ENCODE results near the gene MGAT4B. TPM values are rescaled to one million over a fixed set of nuclear protein-coding genes. Genes with fewer than 3 reads are reported as not detected.

The MGAT4B gene
- total RNA-seq, 2 experiments from 2014 or later = 95.8 to 96.8 TPM

DNA sequence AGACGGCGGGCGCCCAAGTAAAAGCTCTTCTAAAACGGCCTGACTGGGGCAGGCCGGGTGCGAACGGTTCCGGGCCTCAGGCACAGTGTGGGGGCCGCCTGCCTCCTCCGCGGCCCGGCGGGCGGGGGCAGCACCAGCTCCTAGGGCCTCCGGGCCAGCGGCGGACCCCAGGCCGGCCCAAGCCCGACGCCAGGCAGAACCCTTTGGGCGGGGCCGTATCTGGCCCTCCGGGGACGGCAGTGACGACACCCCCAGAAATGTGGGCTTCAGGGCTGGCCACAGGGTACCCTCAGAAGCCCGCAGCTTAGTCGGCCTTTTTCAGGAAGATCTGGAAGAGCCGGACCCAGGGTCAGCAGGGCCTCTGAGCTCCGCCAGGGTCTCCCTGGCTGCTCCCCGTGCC, 8.9 kb downstream of the MGAT4B start:
- CTCF ChIA-PET = interaction anchor here (0.9 to 5.2 kb wide), 4 partner anchors 10 to 116 kb away, joined by 3 to 46 read pairs (median 3); partner anchors contain the start of gene CBY3
- no peak overlapping the region for H3K27ac Mint-ChIP-seq
- no peaks in the 10 kb centered on the region for H3K27me3 Mint-ChIP-seq
- H3K4me3 Mint-ChIP-seq = no peak overlapping the region
- intact Hi-C loops (cut with micrococcal nuclease) = loop anchor here (2.0 to 10.0 kb wide), 2 partner anchors 35 to 243 kb away; partner anchors contain the start of gene RUFY1
- POLR2A ChIA-PET = no interaction called here
- H3K4me1 Mint-ChIP-seq (ENCODE audit: low read depth) = peaks cover 32% of the 10 kb centered on the region
- H3K36me3 Mint-ChIP-seq = peaks cover 21% of the 10 kb centered on the region
- no peak for DNase-seq
- H3K9me3 Mint-ChIP-seq = no peaks in the 10 kb centered on the region

DNA sequence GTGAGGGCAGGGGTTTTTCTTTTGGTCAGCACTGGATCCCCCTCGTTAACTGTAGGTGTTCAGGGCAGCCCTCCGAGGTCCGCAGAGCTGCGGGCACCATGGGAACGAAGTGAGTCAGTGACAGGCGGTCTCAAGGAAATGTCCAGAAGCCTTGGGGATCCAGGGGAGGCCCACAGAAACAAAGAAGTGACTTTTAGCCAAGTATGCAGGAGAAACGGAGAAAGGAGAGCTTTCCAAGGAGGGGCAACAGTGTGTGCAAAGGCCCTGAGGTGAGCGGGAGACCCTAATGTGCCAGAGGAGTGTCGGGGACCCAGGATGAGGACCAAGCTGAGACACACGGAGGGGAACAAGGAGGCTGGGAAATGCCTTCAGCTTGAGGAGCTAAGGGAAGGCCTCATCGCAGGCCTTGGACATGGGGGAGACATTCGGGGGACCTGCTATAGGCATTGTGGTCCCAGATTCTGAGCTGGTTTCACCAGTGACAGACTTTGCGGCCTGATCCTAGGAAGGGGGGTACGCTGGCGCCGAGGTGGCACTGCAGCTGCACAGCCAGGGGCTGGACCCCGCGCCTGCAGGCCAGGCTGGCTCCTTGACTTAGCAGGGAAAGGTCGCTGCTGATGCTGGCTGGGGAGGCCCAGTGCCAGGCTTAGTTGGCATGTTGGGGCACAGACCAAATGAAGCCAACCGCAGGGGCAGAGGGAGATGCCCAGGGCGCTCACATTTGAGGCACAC, 9.6 kb downstream of the MGAT4B start:
- peak overlapping the region; percentile 30 for H3K27ac Mint-ChIP-seq
- intact Hi-C loops (cut with micrococcal nuclease) = loop anchor here (1.0 to 10.0 kb wide), 3 partner anchors 34 to 242 kb away; partner anchors contain the start of genes MAML1 and RUFY1
- ChIA-PET CTCF (interaction anchor here (0.8 to 5.2 kb wide), 7 partner anchors 9 to 116 kb away, joined by 3 to 46 read pairs (median 4); partner anchors contain the start of gene CBY3), POLR2A (interaction anchor here (1.5 to 1.7 kb wide), 2 partner anchors 23 to 34 kb away, joined by 6 read pairs; partner anchors contain the start of gene SQSTM1)
- no peaks in the 10 kb centered on the region for H3K27me3 Mint-ChIP-seq
- H3K4me3 Mint-ChIP-seq = peak overlapping the region; percentile 29
- peaks cover 30% of the 10 kb centered on the region for H3K4me1 Mint-ChIP-seq (ENCODE audit: low read depth)
- no peaks in the 10 kb centered on the region for H3K9me3 Mint-ChIP-seq
- no peak for DNase-seq
- peaks cover 21% of the 10 kb centered on the region for H3K36me3 Mint-ChIP-seq

DNA sequence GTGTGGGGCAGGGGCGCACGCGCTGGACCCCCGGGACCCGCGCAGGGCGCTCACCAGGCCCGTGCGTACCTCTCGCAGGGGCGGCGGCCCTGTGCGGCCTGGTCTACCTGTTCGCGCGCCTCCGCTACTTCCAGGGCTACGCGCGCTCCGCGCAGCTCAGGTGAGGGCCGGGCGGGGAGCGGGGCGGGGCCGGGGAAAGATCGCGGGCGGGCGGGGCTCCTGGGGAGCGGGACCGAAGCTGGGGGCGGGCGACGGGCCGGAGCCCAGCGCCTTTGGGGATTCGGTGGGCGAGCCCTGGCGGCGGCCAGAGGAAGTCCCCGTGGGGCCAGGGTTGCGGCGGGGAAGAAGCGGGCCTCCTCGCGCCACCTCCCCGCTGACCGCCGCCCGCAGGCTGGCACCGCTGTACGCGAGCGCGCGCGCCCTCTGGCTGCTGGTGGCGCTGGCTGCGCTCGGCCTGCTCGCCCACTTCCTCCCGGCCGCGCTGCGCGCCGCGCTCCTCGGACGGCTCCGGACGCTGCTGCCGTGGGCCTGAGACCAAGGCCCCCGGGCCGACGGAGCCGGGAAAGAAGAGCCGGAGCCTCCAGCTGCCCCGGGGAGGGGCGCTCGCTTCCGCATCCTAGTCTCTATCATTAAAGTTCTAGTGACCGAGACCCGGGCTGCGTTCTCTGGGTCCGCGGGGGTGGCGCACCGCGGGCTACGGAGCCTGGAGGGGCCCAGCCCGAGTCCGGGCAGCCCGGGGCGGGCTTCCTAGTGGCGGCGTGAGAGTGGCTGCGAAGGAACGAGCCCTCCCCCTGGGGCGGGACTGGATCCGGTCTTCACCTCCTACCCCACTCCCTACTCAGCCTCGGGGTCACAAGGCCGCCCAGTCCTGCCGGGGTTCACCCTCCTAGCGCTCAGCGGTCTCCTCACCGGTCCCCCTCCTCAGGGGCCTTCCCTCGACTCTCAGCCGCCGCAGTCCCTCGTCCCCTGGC, 10.5 kb downstream of the MGAT4B start:
- peak; percentile 81 for DNase-seq
- H3K4me1 Mint-ChIP-seq (ENCODE audit: low read depth) = peaks cover 25% of the 10 kb centered on the region
- no peaks in the 10 kb centered on the region for H3K9me3 Mint-ChIP-seq
- ChIA-PET CTCF (interaction anchor here (0.6 to 5.2 kb wide), 11 partner anchors 10 to 116 kb away, joined by 3 to 46 read pairs (median 3); partner anchors contain the start of gene CBY3), POLR2A (interaction anchor here (0.6 to 1.7 kb wide), 3 partner anchors 24 to 119 kb away, joined by 3 to 6 read pairs (median 6); partner anchors contain the start of gene SQSTM1)
- peak overlapping the region; percentile 30 for H3K27ac Mint-ChIP-seq
- H3K4me3 Mint-ChIP-seq = peak overlapping the region; percentile 39
- intact Hi-C loops (cut with micrococcal nuclease) = loop anchor here (1.0 to 10.0 kb wide), 3 partner anchors 33 to 241 kb away; partner anchors contain the start of genes MAML1 and RUFY1
- H3K36me3 Mint-ChIP-seq = peaks cover 18% of the 10 kb centered on the region
- no peaks in the 10 kb centered on the region for H3K27me3 Mint-ChIP-seq

DNA sequence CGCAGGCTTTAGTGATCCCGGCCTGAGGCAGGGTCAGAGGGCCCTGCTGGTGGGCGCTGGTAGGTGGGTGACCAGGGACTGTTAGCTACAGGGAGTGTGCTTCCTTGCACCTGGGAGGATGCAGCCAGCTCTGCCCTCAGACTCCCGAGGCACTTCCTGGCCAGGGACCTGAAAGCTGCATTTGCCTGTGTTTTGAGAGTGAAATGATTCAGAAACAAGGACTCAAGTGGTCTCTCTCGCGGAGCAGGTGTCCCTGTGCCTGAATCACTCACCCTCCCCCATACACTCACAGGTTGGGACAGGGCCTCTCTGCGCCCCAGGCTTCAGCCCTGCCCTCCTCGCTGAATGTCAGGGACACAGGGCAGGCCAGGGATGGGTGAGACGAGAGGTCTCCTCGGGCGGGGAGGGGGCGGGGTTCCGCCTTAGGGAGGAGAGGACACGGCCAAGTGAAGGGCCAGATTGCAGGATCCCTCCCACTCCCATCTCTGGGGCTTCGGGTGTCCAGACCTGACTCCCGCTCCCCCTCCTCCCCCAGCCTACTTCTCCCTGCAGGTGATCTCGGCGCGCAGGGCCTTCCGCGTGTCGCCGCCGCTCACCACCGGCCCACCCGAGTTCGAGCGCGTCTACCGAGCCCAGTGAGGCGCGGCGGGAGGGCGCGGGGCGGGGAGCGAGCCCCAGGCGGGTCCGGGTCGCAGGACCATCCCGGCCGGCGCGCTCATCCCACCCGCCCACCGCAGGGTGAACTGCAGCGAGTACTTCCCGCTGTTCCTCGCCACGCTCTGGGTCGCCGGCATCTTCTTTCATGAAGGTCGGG, 11.4 kb downstream of the MGAT4B start:
- Mint-ChIP-seq H3K4me1 (ENCODE audit: low read depth) (peaks cover 25% of the 10 kb centered on the region), H3K4me3 (peak overlapping the region; percentile 60), H3K9me3 (no peaks in the 10 kb centered on the region), H3K27ac (no peak overlapping the region), H3K27me3 (no peaks in the 10 kb centered on the region), H3K36me3 (peaks cover 17% of the 10 kb centered on the region)
- CTCF ChIA-PET = interaction anchor here (0.6 to 5.2 kb wide), 10 partner anchors 9 to 115 kb away, joined by 3 to 46 read pairs (median 3); no protein-coding TSS in a partner anchor
- intact Hi-C loops (cut with micrococcal nuclease) = loop anchor here (10.0 kb wide), 1 partner anchor 240 kb away; the partner anchor contains the start of gene RUFY1
- POLR2A ChIA-PET = interaction anchor here (1.2 to 2.4 kb wide), 4 partner anchors 11 to 32 kb away, joined by 4 to 8 read pairs (median 6); partner anchors contain the start of genes MGAT4B and SQSTM1
- peak; percentile 30 for DNase-seq

DNA sequence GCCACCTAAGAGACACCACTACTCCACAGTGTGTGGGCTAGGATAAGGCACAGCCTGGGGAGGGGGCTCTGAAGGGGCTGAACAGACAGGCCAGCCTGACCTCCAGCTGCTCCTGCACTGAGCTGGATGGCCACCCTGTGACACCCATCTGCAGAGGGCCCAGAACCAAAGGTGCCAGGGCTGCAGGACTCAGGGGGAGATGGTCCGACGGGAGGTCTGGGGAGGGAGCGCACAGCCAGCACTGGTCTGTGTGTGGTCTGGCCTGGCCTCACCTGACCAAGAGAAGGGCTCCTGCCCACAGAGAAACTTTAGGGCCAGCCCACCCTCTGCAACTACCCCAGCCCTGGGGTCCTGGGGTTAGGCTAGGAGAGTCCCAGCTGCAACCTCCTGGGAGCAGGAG, 12.1 kb downstream of the MGAT4B start:
- H3K36me3 Mint-ChIP-seq = peaks cover 12% of the 10 kb centered on the region
- ChIA-PET POLR2A (interaction anchor here (1.2 to 2.4 kb wide), 2 partner anchors 12 to 26 kb away, joined by 4 to 8 read pairs; partner anchors contain the start of gene MGAT4B), CTCF (interaction anchor here (1.3 to 5.2 kb wide), 3 partner anchors 9 to 31 kb away, joined by 3 to 46 read pairs (median 3); no protein-coding TSS in a partner anchor)
- no peak overlapping the region for H3K27ac Mint-ChIP-seq
- peak overlapping the region; percentile 60 for H3K4me3 Mint-ChIP-seq
- no peak for DNase-seq
- H3K4me1 Mint-ChIP-seq (ENCODE audit: low read depth) = peaks cover 25% of the 10 kb centered on the region
- no peaks in the 10 kb centered on the region for H3K27me3 Mint-ChIP-seq
- H3K9me3 Mint-ChIP-seq = no peaks in the 10 kb centered on the region
- intact Hi-C loops (cut with micrococcal nuclease) = loop anchor here (10.0 kb wide), 1 partner anchor 240 kb away; the partner anchor contains the start of gene RUFY1

- no peak overlapping the region for H3K4me3 Mint-ChIP-seq
Measured at GRCh38 chr5:179794171-179794570, 12.5 kb downstream of the MGAT4B start.

GRCh38 chr5:179793468-179794139, 13.1 kb downstream of the MGAT4B start, which contains the start of gene LTC4S:
Gene LTC4S, plus strand, starts transcription at chr5:179793986. Its CDS starts 95 bp downstream, at chr5:179794081.
- peak within 1 kb of the TSS; percentile 60 for H3K4me3 Mint-ChIP-seq
- peaks cover 25% of the 10 kb centered on the region for H3K4me1 Mint-ChIP-seq (ENCODE audit: low read depth)
- DNase-seq = peak; percentile 59
- intact Hi-C loops (cut with micrococcal nuclease) = loop anchor here (10.0 kb wide), 1 partner anchor 239 kb away; the partner anchor contains the start of gene RUFY1
- CTCF ChIA-PET = interaction anchor here (0.7 to 5.2 kb wide), 3 partner anchors 8 to 298 kb away, joined by 3 to 46 read pairs (median 7); no protein-coding TSS in a partner anchor
- H3K27me3 Mint-ChIP-seq = no peaks in the 10 kb centered on the region
- POLR2A ChIA-PET = interaction anchor here (1.2 to 2.4 kb wide), 2 partner anchors 13 to 25 kb away, joined by 4 to 8 read pairs; partner anchors contain the start of gene MGAT4B
- peak within 1 kb of the TSS; percentile 23 for H3K27ac Mint-ChIP-seq
- no peaks in the 10 kb centered on the region for H3K9me3 Mint-ChIP-seq
- H3K36me3 Mint-ChIP-seq = peaks cover 4% of the 10 kb centered on the region

More at GRCh38 chr5:179794171-179794570, 12.5 kb downstream of the MGAT4B start:
- Mint-ChIP-seq H3K9me3 (no peaks in the 10 kb centered on the region), H3K27me3 (no peaks in the 10 kb centered on the region), H3K4me1 (ENCODE audit: low read depth) (peaks cover 25% of the 10 kb centered on the region), H3K27ac (no peak overlapping the region), H3K36me3 (peaks cover 8% of the 10 kb centered on the region)
- no peak for DNase-seq
- CTCF ChIA-PET = interaction anchor here (0.7 to 5.2 kb wide), 5 partner anchors 8 to 298 kb away, joined by 3 to 46 read pairs (median 3); no protein-coding TSS in a partner anchor
- POLR2A ChIA-PET = interaction anchor here (1.2 to 2.4 kb wide), 2 partner anchors 12 to 25 kb away, joined by 4 to 8 read pairs; partner anchors contain the start of gene MGAT4B
- intact Hi-C loops (cut with micrococcal nuclease) = loop anchor here (10.0 kb wide), 1 partner anchor 239 kb away; the partner anchor contains the start of gene RUFY1

GRCh38 chr5:179792612-179793467, 13.8 kb downstream of the MGAT4B start:
- POLR2A ChIA-PET = interaction anchor here (2.4 kb wide), 1 partner anchor 13 kb away, joined by 8 read pairs; the partner anchor contains the start of gene MGAT4B
- Mint-ChIP-seq H3K4me3 (no peak overlapping the region), H3K27me3 (no peaks in the 10 kb centered on the region), H3K4me1 (ENCODE audit: low read depth) (peaks cover 25% of the 10 kb centered on the region), H3K27ac (peak overlapping the region; percentile 23), H3K9me3 (no peaks in the 10 kb centered on the region), H3K36me3 (peaks cover 4% of the 10 kb centered on the region)
- intact Hi-C loops (cut with micrococcal nuclease) = loop anchor here (10.0 kb wide), 1 partner anchor 238 kb away; the partner anchor contains the start of gene RUFY1
- no peak for DNase-seq
- CTCF ChIA-PET = interaction anchor here (0.7 to 5.2 kb wide), 5 partner anchors 9 to 30 kb away, joined by 3 to 46 read pairs (median 7); no protein-coding TSS in a partner anchor
